Measurements from ENCODE around the gene EFNA1.

EFNA1 gene

DNA sequence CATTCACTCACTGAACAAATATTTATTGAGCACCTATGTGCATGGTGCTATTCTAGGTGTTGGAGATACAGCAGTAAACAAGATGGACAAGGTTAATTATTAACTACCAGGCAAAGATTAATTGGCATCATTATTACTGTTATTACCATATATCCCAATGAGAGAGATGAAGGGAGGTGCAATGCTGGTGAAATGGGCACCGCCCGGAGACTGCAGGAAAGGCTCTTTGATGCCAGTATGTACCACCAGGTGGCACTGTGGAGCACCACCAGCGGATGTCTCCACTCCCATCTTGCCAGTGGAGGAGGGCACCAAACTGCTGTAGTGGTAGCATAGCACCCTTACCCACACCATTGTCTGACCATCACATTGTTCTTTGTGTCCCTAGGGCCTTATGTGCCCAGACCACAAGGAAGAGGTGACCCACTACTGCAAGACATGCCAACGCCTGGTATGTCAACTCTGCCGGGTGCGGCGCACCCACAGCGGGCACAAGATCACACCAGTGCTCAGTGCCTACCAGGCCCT is 48.9 kb downstream of the EFNA1 start:
- H3K36me3 ChIP-seq (ENCODE audit: control insufficient read depth in 2 of 2, insufficient read depth in 2 of 2, low read length in 2 of 2), result no peaks in the 10 kb centered on the region
- no peak overlapping the region for H3K9ac ChIP-seq (ENCODE audit: low read length in 2 of 2)
- no peaks in the 10 kb centered on the region for H3K9me3 ChIP-seq (ENCODE audit: control insufficient read depth in 2 of 2, low read length in 2 of 2)
- peaks cover 28% of the 10 kb centered on the region for H3K4me1 ChIP-seq (ENCODE audit: control insufficient read depth, insufficient read depth, low read length)
- H3K4me3 ChIP-seq (ENCODE audit: low read length in 2 of 2), result peak overlapping the region in 1 of 2 donors; percentile 22
- H3K27ac ChIP-seq (ENCODE audit: low read length), result no peak overlapping the region
- peaks cover 11 to 24% of the 10 kb centered on the region in 2 donors for H3K27me3 ChIP-seq (ENCODE audit: control insufficient read depth in 1 of 2, insufficient read depth in 2 of 2, low read length in 2 of 2)

DNA sequence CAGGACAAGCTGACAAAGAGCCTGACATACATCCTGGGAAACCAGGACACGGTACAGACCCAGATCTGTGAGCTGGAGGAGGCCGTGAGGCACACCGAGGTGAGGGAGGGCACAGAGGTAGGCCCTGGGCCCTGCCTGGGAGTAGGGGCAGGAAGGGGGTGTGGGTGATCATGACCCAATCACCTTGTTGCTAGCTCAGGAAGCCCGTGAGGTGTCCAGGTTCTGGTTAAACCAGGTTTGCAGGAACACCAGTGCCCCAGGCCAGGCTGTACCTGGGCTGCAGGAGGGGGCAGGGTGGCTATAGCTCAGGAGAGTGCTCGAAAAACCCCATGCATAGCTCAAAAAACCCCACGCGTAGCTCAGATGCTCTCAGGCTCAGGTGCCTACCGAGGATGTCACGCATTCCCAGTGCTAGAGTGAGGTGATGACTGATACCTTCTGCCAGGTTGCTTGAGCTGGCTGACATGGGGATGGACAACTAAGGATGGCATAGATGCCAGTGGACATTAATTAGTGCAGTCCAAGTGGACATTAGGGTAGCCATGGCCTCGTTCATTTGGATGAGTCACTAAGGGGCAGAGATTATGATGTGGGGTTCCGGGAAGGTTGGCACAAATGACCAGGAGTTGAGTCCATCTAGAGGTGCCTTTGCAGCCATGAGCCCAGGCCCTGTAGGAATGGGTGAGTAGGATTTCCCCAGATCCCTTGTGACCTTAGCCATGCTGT is 49.7 kb downstream of the EFNA1 start:
- no peak overlapping the region for H3K4me3 ChIP-seq (ENCODE audit: low read length in 2 of 2)
- H3K9me3 ChIP-seq (ENCODE audit: control insufficient read depth in 2 of 2, low read length in 2 of 2), result no peaks in the 10 kb centered on the region
- H3K4me1 ChIP-seq (ENCODE audit: control insufficient read depth, insufficient read depth, low read length), result peaks cover 23% of the 10 kb centered on the region
- H3K36me3 ChIP-seq (ENCODE audit: control insufficient read depth in 2 of 2, insufficient read depth in 2 of 2, low read length in 2 of 2), result no peaks in the 10 kb centered on the region
- peak overlapping the region in 1 of 2 donors; percentile 47 for H3K9ac ChIP-seq (ENCODE audit: low read length in 2 of 2)
- H3K27me3 ChIP-seq (ENCODE audit: control insufficient read depth in 1 of 2, insufficient read depth in 2 of 2, low read length in 2 of 2), result peaks cover 11 to 24% of the 10 kb centered on the region in 2 donors
- H3K27ac ChIP-seq (ENCODE audit: low read length), result no peak overlapping the region

DNA sequence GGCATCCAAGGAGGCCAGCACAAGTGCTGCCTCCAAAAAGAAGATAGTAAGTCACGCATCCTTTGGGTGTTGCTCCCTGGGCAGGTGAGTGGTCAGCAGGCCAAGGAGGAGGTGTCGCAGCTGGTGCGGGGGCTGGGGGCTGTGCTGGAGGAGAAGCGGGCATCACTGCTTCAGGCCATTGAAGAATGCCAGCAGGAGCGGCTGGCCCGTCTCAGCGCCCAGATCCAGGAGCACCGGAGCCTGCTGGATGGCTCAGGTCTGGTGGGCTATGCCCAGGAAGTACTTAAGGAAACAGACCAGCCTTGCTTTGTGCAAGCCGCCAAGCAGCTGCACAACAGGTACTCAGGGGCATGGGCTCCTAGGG is 50.2 kb downstream of the EFNA1 start:
- H3K4me3 ChIP-seq (ENCODE audit: low read length in 2 of 2), result no peak overlapping the region
- H3K9ac ChIP-seq (ENCODE audit: low read length in 2 of 2), result no peak overlapping the region
- no peaks in the 10 kb centered on the region for H3K36me3 ChIP-seq (ENCODE audit: control insufficient read depth in 2 of 2, insufficient read depth in 2 of 2, low read length in 2 of 2)
- peaks cover 18% of the 10 kb centered on the region for H3K4me1 ChIP-seq (ENCODE audit: control insufficient read depth, insufficient read depth, low read length)
- H3K27ac ChIP-seq (ENCODE audit: low read length), result no peak overlapping the region
- peaks cover 11 to 24% of the 10 kb centered on the region in 2 donors for H3K27me3 ChIP-seq (ENCODE audit: control insufficient read depth in 1 of 2, insufficient read depth in 2 of 2, low read length in 2 of 2)
- no peaks in the 10 kb centered on the region for H3K9me3 ChIP-seq (ENCODE audit: control insufficient read depth in 2 of 2, low read length in 2 of 2)

DNA sequence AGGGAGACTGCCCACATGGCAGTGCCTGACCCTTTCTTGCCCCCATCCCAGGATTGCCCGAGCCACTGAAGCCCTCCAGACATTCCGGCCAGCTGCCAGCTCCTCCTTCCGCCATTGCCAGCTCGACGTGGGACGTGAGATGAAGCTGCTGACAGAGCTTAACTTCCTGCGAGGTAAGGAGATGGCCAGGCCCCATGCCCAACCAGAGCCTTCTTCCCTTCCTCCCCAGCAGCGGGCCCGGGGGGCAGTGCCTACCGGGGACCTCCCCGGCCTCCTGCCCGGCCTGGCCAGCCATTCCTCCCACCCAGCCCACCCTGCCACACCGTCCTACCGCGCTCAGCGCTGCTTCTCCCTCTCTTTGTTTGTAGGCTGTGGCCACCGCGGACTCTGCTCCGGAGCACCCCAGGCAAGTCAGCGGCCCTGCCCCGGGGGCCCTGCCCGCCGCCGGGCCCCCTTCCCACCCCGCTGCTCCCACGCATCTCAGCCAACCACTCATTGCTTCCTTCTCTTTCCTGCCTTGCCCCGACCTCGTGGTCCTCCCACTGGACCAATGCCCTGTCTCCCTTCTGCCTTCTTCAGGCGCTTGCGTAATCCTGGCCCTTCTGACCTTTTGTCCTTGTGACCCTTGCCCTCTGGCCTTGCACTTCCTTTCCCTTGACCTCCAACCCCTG is 50.9 kb downstream of the EFNA1 start:
- H3K27ac ChIP-seq (ENCODE audit: low read length), result no peak overlapping the region
- no peak overlapping the region for H3K9ac ChIP-seq (ENCODE audit: low read length in 2 of 2)
- no peaks in the 10 kb centered on the region for H3K36me3 ChIP-seq (ENCODE audit: control insufficient read depth in 2 of 2, insufficient read depth in 2 of 2, low read length in 2 of 2)
- H3K4me3 ChIP-seq (ENCODE audit: low read length in 2 of 2), result no peak overlapping the region
- no peaks in the 10 kb centered on the region for H3K9me3 ChIP-seq (ENCODE audit: control insufficient read depth in 2 of 2, low read length in 2 of 2)
- peaks cover 14% of the 10 kb centered on the region for H3K4me1 ChIP-seq (ENCODE audit: control insufficient read depth, insufficient read depth, low read length)
- peaks cover 11 to 22% of the 10 kb centered on the region in 2 donors for H3K27me3 ChIP-seq (ENCODE audit: control insufficient read depth in 1 of 2, insufficient read depth in 2 of 2, low read length in 2 of 2)

DNA sequence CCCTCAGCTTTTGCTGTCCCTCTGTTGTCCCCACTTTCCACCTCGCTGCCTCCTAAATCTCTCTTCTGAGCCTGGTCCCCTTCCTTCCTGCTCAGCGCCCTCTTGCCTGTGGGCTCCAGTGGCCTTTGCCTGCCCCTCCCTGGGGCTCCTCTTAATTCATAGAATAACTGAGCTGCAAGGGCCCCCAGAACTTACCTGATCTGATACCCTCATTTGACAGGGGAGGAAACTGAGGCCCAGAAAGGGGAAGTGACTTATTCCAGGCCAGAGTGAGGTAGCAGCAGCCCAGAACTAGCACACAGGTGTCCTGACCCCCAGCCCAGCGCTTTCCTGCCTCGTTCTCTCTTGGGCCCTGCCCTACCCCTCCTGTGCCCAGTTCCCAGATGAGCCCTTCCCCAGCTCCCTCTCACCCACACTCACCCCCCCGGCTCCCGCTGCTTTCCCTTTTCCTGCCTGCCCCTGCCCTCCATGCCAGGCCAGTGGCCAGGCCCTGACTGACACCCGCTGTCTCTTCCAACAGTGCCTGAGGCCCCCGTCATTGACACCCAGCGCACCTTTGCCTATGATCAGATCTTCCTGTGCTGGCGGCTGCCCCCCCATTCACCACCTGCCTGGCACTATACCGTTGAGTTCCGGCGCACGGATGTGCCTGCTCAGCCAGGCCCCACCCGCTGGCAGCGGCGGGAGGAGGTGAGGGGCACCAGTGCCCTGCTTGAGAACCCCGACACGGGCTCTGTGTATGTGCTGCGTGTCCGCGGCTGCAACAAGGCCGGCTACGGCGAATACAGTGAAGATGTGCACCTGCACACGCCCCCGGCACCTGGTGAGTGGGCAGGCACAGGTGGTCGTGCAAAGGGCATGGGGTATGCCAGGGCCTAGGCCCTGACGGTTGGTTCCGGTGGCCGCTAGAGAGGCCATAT is 51.7 kb downstream of the EFNA1 start:
- H3K9me3 ChIP-seq (ENCODE audit: control insufficient read depth in 2 of 2, low read length in 2 of 2), result no peaks in the 10 kb centered on the region
- H3K4me1 ChIP-seq (ENCODE audit: control insufficient read depth, insufficient read depth, low read length), result peaks cover 8% of the 10 kb centered on the region
- H3K4me3 ChIP-seq (ENCODE audit: low read length in 2 of 2), result no peak overlapping the region
- H3K9ac ChIP-seq (ENCODE audit: low read length in 2 of 2), result no peak overlapping the region
- peaks cover 8 to 14% of the 10 kb centered on the region in 2 donors for H3K27me3 ChIP-seq (ENCODE audit: control insufficient read depth in 1 of 2, insufficient read depth in 2 of 2, low read length in 2 of 2)
- no peaks in the 10 kb centered on the region for H3K36me3 ChIP-seq (ENCODE audit: control insufficient read depth in 2 of 2, insufficient read depth in 2 of 2, low read length in 2 of 2)
- H3K27ac ChIP-seq (ENCODE audit: low read length), result no peak overlapping the region

GRCh38 chr1:155181371-155182051 is 53.8 kb downstream of the EFNA1 start:
- Histone ChIP-seq H3K9ac (ENCODE audit: low read length in 2 of 2) (no peak overlapping the region), H3K4me3 (ENCODE audit: low read length in 2 of 2) (no peak overlapping the region), H3K9me3 (ENCODE audit: control insufficient read depth in 2 of 2, low read length in 2 of 2) (no peaks in the 10 kb centered on the region), H3K27ac (ENCODE audit: low read length) (no peak overlapping the region), H3K4me1 (ENCODE audit: control insufficient read depth, insufficient read depth, low read length) (peaks cover 8% of the 10 kb centered on the region), H3K36me3 (ENCODE audit: control insufficient read depth in 2 of 2, insufficient read depth in 2 of 2, low read length in 2 of 2) (no peaks in the 10 kb centered on the region), H3K27me3 (ENCODE audit: control insufficient read depth in 1 of 2, insufficient read depth in 2 of 2, low read length in 2 of 2) (no peaks in the 10 kb centered on the region)

- Histone ChIP-seq H3K4me3 (ENCODE audit: low read length in 2 of 2) (no peak overlapping the region), H3K9me3 (ENCODE audit: control insufficient read depth in 2 of 2, low read length in 2 of 2) (no peaks in the 10 kb centered on the region), H3K9ac (ENCODE audit: low read length in 2 of 2) (no peak overlapping the region), H3K4me1 (ENCODE audit: control insufficient read depth, insufficient read depth, low read length) (peaks cover 3% of the 10 kb centered on the region), H3K36me3 (ENCODE audit: control insufficient read depth in 2 of 2, insufficient read depth in 2 of 2, low read length in 2 of 2) (no peaks in the 10 kb centered on the region), H3K27me3 (ENCODE audit: control insufficient read depth in 1 of 2, insufficient read depth in 2 of 2, low read length in 2 of 2) (no peaks in the 10 kb centered on the region), H3K27ac (ENCODE audit: low read length) (no peak overlapping the region)
Measured at GRCh38 chr1:155182052-155182550, 54.4 kb downstream of the EFNA1 start.

DNA sequence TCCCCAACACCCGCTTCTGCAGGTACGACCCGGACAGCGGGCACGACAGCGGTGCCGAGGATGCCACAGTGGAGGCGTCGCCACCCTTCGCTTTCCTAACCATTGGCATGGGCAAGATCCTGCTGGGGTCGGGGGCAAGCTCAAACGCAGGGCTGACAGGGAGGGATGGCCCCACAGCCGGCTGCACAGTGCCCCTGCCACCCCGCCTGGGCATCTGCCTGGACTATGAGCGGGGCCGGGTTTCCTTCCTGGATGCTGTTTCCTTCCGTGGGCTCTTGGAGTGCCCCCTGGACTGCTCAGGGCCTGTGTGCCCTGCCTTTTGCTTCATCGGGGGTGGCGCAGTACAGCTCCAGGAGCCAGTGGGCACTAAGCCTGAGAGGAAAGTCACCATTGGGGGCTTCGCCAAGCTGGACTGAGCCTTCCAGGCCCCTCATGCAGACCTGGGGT is 56.1 kb downstream of the EFNA1 start:
- Histone ChIP-seq H3K27me3 (ENCODE audit: control insufficient read depth in 1 of 2, insufficient read depth in 2 of 2, low read length in 2 of 2) (no peaks in the 10 kb centered on the region), H3K4me1 (ENCODE audit: control insufficient read depth, insufficient read depth, low read length) (no peaks in the 10 kb centered on the region), H3K4me3 (ENCODE audit: low read length in 2 of 2) (no peak overlapping the region), H3K9ac (ENCODE audit: low read length in 2 of 2) (no peak overlapping the region), H3K36me3 (ENCODE audit: control insufficient read depth in 2 of 2, insufficient read depth in 2 of 2, low read length in 2 of 2) (no peaks in the 10 kb centered on the region), H3K9me3 (ENCODE audit: control insufficient read depth in 2 of 2, low read length in 2 of 2) (no peaks in the 10 kb centered on the region), H3K27ac (ENCODE audit: low read length) (no peak overlapping the region)

DNA sequence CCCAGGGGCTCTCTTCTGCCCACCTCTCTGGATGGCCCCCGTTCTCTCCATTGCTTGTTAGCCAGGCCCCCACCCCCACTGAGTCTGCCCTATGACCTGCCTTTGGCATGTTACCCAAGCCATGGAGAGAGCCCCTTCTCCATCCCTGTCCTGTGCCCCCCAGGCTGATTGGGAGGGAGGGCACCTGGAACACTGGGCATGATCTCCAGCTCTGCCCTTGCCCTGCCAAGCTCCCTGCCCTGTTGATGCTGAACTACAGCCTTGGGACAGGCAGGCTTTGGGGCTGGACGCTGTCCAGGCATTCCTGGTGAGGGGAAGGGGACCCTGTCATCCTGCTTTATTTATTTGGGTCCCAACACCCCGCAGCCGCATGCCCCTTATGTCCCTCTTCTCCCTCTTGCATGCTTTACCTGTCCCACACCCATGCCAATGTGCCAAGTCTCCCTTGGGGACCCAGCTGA is 56.7 kb downstream of the EFNA1 start:
- Histone ChIP-seq H3K4me3 (ENCODE audit: low read length in 2 of 2) (no peak overlapping the region), H3K9me3 (ENCODE audit: control insufficient read depth in 2 of 2, low read length in 2 of 2) (no peaks in the 10 kb centered on the region), H3K9ac (ENCODE audit: low read length in 2 of 2) (no peak overlapping the region), H3K27me3 (ENCODE audit: control insufficient read depth in 1 of 2, insufficient read depth in 2 of 2, low read length in 2 of 2) (no peaks in the 10 kb centered on the region), H3K27ac (ENCODE audit: low read length) (no peak overlapping the region), H3K36me3 (ENCODE audit: control insufficient read depth in 2 of 2, insufficient read depth in 2 of 2, low read length in 2 of 2) (no peaks in the 10 kb centered on the region), H3K4me1 (ENCODE audit: control insufficient read depth, insufficient read depth, low read length) (no peaks in the 10 kb centered on the region)

Measured in stomach smooth muscle (tissue), 2 donors.